ENCODE results near the gene POF1B.

DNA sequence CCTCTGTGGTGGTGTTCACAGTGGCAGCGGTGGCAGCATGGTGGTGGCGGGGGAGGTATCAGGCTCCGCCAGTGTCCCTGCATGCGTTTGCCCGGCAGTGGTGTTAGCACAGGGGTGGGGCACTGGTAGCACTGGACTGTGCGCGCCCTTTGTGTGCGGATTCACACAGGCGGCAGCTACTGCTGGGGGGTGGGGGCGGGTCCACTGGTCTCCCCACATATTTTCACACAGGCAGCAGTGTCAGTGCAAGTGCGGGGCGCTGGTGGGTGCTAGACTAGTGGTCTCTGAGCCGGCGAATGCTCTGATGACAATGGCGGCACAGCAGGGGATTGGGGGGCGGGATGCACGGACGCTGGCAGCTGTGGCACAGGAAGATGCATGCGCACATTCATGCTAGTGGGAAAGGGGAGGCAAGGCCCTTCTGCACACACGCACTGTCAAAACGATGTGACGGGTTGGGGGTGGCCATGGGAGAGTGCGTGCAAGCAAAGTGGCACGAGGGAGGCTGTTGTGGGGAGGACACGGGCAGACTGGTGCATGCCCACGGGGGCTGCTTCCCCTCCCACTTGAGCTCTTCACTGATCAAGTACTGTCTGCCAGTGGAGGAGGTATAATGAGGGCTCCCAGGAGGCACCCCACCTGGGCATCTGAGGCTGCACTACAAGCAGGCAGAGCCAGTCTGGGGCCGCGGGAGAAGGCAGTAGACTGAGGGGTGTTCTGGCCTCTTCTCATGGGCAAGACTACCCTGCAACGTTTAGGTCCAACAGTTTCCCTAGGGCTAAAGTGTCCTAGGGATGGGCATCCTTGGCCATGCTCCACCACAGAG lies 53.0 kb downstream of the POF1B start:
- TF ChIP-seq, protein P1, sequence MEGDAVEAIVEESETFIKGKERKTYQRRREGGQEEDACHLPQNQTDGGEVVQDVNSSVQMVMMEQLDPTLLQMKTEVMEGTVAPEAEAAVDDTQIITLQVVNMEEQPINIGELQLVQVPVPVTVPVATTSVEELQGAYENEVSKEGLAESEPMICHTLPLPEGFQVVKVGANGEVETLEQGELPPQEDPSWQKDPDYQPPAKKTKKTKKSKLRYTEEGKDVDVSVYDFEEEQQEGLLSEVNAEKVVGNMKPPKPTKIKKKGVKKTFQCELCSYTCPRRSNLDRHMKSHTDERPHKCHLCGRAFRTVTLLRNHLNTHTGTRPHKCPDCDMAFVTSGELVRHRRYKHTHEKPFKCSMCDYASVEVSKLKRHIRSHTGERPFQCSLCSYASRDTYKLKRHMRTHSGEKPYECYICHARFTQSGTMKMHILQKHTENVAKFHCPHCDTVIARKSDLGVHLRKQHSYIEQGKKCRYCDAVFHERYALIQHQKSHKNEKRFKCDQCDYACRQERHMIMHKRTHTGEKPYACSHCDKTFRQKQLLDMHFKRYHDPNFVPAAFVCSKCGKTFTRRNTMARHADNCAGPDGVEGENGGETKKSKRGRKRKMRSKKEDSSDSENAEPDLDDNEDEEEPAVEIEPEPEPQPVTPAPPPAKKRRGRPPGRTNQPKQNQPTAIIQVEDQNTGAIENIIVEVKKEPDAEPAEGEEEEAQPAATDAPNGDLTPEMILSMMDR (IDR thresholded peaks at IDR 0.05; ENCODE audit: insufficient read depth, low read length) = no peak
- TF ChIP-seq, protein P2, sequence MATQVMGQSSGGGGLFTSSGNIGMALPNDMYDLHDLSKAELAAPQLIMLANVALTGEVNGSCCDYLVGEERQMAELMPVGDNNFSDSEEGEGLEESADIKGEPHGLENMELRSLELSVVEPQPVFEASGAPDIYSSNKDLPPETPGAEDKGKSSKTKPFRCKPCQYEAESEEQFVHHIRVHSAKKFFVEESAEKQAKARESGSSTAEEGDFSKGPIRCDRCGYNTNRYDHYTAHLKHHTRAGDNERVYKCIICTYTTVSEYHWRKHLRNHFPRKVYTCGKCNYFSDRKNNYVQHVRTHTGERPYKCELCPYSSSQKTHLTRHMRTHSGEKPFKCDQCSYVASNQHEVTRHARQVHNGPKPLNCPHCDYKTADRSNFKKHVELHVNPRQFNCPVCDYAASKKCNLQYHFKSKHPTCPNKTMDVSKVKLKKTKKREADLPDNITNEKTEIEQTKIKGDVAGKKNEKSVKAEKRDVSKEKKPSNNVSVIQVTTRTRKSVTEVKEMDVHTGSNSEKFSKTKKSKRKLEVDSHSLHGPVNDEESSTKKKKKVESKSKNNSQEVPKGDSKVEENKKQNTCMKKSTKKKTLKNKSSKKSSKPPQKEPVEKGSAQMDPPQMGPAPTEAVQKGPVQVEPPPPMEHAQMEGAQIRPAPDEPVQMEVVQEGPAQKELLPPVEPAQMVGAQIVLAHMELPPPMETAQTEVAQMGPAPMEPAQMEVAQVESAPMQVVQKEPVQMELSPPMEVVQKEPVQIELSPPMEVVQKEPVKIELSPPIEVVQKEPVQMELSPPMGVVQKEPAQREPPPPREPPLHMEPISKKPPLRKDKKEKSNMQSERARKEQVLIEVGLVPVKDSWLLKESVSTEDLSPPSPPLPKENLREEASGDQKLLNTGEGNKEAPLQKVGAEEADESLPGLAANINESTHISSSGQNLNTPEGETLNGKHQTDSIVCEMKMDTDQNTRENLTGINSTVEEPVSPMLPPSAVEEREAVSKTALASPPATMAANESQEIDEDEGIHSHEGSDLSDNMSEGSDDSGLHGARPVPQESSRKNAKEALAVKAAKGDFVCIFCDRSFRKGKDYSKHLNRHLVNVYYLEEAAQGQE (IDR thresholded peaks at IDR 0.05; ENCODE audit: insufficient replicate concordance, low read depth) = no peak
- TF ChIP-seq POLR2AphosphoS5 (IDR thresholded peaks at IDR 0.05; ENCODE audit: low read depth) (no peak), GABPA (IDR thresholded peaks at IDR 0.05; ENCODE audit: low read depth) (no peak)

All from HL-60 (cell line).